Fibroblast of lung (primary cell): ENCODE measurements around the gene AAR2. TPM values are rescaled to one million over a fixed set of nuclear protein-coding genes. Genes with fewer than 3 reads are reported as not detected.

Experiments used
- DNase-seq, 2 donors: peaks; one replicate each; pipeline versions ENCODE4 v3.0.0 to v3.0.0-alpha.2; 2010; ENCODE audit warnings: low read depth in 2 of 2
- H2AFZ ChIP-seq: 2 replicates; pipeline ENCODE4 v1.5.1; 2012; ENCODE audit warnings: low read length, control low read depth, inconsistent platforms
- H3K27ac ChIP-seq: 2 replicates; pipeline ENCODE4 v1.5.1; 2011; ENCODE audit warnings: low read length, control low read depth; ENCODE audit not compliant: insufficient read depth
- H3K27me3 ChIP-seq: 2 replicates; pipeline ENCODE4 v1.5.1; 2011; ENCODE audit warnings: mild to moderate bottlenecking, low read length; ENCODE audit not compliant: control insufficient read depth, insufficient read depth
- H3K36me3 ChIP-seq: 2 replicates; pipeline ENCODE4 v1.5.1; 2011; ENCODE audit warnings: low read length; ENCODE audit not compliant: control insufficient read depth, insufficient read depth
- H3K4me1 ChIP-seq: 2 replicates; pipeline ENCODE4 v1.5.1; 2011; ENCODE audit warnings: low read length; ENCODE audit not compliant: control insufficient read depth, insufficient read depth; ENCODE audit errors: extremely low read depth
- H3K4me2 ChIP-seq: 2 replicates; pipeline ENCODE4 v1.5.1; 2011; ENCODE audit warnings: low read length, control low read depth; ENCODE audit not compliant: insufficient read depth; ENCODE audit errors: extremely low read depth
- H3K4me3 ChIP-seq, 4 experiments: fragments of 200-600 bp in 1 of 4; sonication (generic) in 1 of 4; replicated peaks in 1 of 4; 2 replicates each; pipeline ENCODE4 v1.5.1; 2011 to 2016; ENCODE audit warnings: low read length in 4 of 4, low read depth in 3 of 4, mild to moderate bottlenecking in 3 of 4, control low read depth in 2 of 4, inconsistent platforms in 1 of 4, mixed read lengths in 1 of 4; ENCODE audit not compliant: insufficient read depth in 1 of 4; ENCODE audit errors: control extremely low read depth in 1 of 4
- H3K79me2 ChIP-seq: 2 replicates; pipeline ENCODE4 v1.5.1; 2012; ENCODE audit warnings: mild to moderate bottlenecking, low read length, inconsistent platforms; ENCODE audit not compliant: control insufficient read depth, insufficient read depth
- H3K9ac ChIP-seq: 2 replicates; pipeline ENCODE4 v1.5.1; 2011; ENCODE audit warnings: mild to moderate bottlenecking, low read length, control low read depth; ENCODE audit not compliant: insufficient read depth
- H3K9me3 ChIP-seq: 2 replicates; pipeline ENCODE4 v1.5.1; 2012; ENCODE audit warnings: low read depth, low read length; ENCODE audit not compliant: control insufficient read depth, insufficient read depth
- H4K20me1 ChIP-seq: 2 replicates; pipeline ENCODE4 v1.5.1; 2011; ENCODE audit warnings: low read length; ENCODE audit not compliant: control insufficient read depth, insufficient read depth; ENCODE audit errors: extremely low read depth
- CTCF ChIP-seq, 2 donors: IDR thresholded peaks in 1 of 2; conservative IDR thresholded peaks in 1 of 2; 1 replicate in 1 of 2; 2 replicates in 1 of 2; pipeline ENCODE4 v1.5.1; 2011 to 2012; ENCODE audit warnings: low read length in 2 of 2, control low read depth in 1 of 2, inconsistent platforms in 1 of 2, low read depth in 1 of 2, mild to moderate bottlenecking in 1 of 2
- EZH2 ChIP-seq: IDR thresholded peaks from 2 replicates; pipeline ENCODE4 v1.5.1; 2012; ENCODE audit warnings: low read length, control low read depth, mild to moderate bottlenecking; ENCODE audit errors: missing control alignments
- polyA plus RNA-seq, 2 donors: library from polyadenylated mRNA; depleted of rRNA in 1 of 2; stranded (reverse) in 1 of 2; unstranded in 1 of 2; fragments of >200 nt; gene quantifications; 2 replicates each; pipeline ENCODE4 v1.2.1, GENCODE V29; 2011 to 2012; ENCODE audit warnings: missing spikeins in 1 of 2
- total RNA-seq: library from RNA; depleted of rRNA; stranded (reverse); fragments of >200 nt; gene quantifications from 2 replicates; pipeline ENCODE4 v1.2.1, GENCODE V29; 2014

The AAR2 gene
- total and polyA plus RNA-seq, 2 donors (not counting 1 experiment from before 2014, with no cell fraction given) = 24.6 to 25.3 TPM

GRCh38 chr20:36243726-36244125 lies 7.4 kb downstream of the AAR2 start:
- no peak overlapping the region for H3K4me3 ChIP-seq
- peaks cover 17% of the 10 kb centered on the region for H3K79me2 ChIP-seq
- H3K27ac ChIP-seq = no peak overlapping the region
- no peak overlapping the region for H2AFZ ChIP-seq
- no peak for TF ChIP-seq EZH2
- no peak for TF ChIP-seq CTCF (conservative IDR thresholded peaks at IDR 0.05 in 1 of 2, IDR thresholded peaks at IDR 0.05 in 1 of 2; ENCODE audit: low read depth in 1 of 2, low read length in 2 of 2)
- no peaks in the 10 kb centered on the region for H3K27me3 ChIP-seq
- no peaks in the 10 kb centered on the region for H3K4me1 ChIP-seq
- H3K36me3 ChIP-seq = peaks cover 15% of the 10 kb centered on the region
- no peak overlapping the region for H3K4me2 ChIP-seq
- H4K20me1 ChIP-seq = no peaks in the 10 kb centered on the region
- no peak overlapping the region for H3K9ac ChIP-seq
- DNase-seq = no peak
- no peaks in the 10 kb centered on the region for H3K9me3 ChIP-seq

DNA sequence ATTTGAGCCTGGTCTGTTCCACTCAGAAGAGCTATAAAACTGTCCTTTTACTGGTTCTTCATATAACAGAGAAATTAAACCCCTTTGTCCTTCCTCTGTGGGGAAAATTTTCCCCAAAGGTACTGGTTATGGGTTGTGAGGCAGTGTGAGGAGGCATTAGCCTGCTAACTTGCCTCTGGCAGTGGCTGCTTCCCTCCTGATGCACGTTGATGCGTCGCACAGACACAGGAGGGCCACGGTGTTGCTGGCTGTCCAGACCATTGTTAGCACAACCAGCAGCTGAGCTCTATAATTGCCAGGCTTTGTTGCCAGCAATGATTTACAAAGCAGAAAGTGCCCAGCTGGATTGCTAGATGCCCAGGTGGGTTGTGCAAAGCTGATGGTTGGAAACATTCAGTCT lies 10.1 kb downstream of the AAR2 start:
- no peak for DNase-seq
- H3K4me1 ChIP-seq = no peaks in the 10 kb centered on the region
- no peaks in the 10 kb centered on the region for H3K27me3 ChIP-seq
- no peaks in the 10 kb centered on the region for H3K9me3 ChIP-seq
- TF ChIP-seq EZH2 = no peak
- no peak for TF ChIP-seq CTCF (conservative IDR thresholded peaks at IDR 0.05 in 1 of 2, IDR thresholded peaks at IDR 0.05 in 1 of 2; ENCODE audit: low read depth in 1 of 2, low read length in 2 of 2)
- H3K4me3 ChIP-seq = no peak overlapping the region
- no peak overlapping the region for H3K9ac ChIP-seq
- no peaks in the 10 kb centered on the region for H3K79me2 ChIP-seq
- H3K4me2 ChIP-seq = no peak overlapping the region
- H4K20me1 ChIP-seq = no peaks in the 10 kb centered on the region
- no peak overlapping the region for H3K27ac ChIP-seq
- peaks cover 11% of the 10 kb centered on the region for H3K36me3 ChIP-seq
- no peak overlapping the region for H2AFZ ChIP-seq

DNA sequence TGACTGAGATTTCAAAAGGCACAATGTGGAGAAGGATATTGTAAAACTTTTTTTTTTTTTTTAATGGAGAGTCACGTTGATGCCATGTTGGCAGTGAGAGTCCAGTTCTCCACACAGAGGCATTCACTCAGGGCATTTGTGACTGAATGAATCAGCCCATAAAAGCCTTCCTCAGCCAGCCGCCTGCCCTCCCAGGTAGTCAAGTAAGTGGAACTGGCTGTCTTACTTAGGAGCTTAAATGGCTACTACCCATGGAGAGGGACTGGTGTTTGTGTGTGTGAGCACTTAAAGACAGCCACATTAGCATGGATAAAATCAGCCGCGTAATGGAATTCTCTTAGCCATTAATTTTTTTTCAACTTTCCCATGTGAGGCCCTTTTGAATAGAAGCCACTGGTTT lies 12.6 kb downstream of the AAR2 start:
- Histone ChIP-seq H3K79me2 (no peaks in the 10 kb centered on the region), H3K4me3 (no peak overlapping the region), H3K27ac (no peak overlapping the region), H3K4me2 (no peak overlapping the region), H3K4me1 (no peaks in the 10 kb centered on the region), H3K9me3 (no peaks in the 10 kb centered on the region), H4K20me1 (no peaks in the 10 kb centered on the region), H3K9ac (no peak overlapping the region), H3K36me3 (peaks cover 15% of the 10 kb centered on the region), H3K27me3 (no peaks in the 10 kb centered on the region), H2AFZ (no peak overlapping the region)
- TF ChIP-seq CTCF (conservative IDR thresholded peaks at IDR 0.05 in 1 of 2, IDR thresholded peaks at IDR 0.05 in 1 of 2; ENCODE audit: low read depth in 1 of 2, low read length in 2 of 2) (no peak), EZH2 (no peak)
- DNase-seq = no peak
